Measurements from ENCODE around the gene IMP3. TPM values are rescaled to one million over a fixed set of nuclear protein-coding genes. Genes with fewer than 3 reads are reported as not detected.

Gene IMP3
- total RNA-seq, 2 donors from 2014 or later = 98.3 to 113 TPM

- no peak for ATAC-seq (replicated peaks)
- no peak overlapping the region for H3K27ac Mint-ChIP-seq
- H3K9me3 Mint-ChIP-seq = no peaks in the 10 kb centered on the region
- H3K27me3 Mint-ChIP-seq = no peaks in the 10 kb centered on the region
- H3K36me3 Mint-ChIP-seq (ENCODE audit: low read depth) = no peaks in the 10 kb centered on the region
- H3K4me1 Mint-ChIP-seq = no peaks in the 10 kb centered on the region
- no peak overlapping the region for H3K4me3 Mint-ChIP-seq
These were observed 37.7 kb upstream of the IMP3 start for GRCh38 chr15:75677465-75678323.

DNA sequence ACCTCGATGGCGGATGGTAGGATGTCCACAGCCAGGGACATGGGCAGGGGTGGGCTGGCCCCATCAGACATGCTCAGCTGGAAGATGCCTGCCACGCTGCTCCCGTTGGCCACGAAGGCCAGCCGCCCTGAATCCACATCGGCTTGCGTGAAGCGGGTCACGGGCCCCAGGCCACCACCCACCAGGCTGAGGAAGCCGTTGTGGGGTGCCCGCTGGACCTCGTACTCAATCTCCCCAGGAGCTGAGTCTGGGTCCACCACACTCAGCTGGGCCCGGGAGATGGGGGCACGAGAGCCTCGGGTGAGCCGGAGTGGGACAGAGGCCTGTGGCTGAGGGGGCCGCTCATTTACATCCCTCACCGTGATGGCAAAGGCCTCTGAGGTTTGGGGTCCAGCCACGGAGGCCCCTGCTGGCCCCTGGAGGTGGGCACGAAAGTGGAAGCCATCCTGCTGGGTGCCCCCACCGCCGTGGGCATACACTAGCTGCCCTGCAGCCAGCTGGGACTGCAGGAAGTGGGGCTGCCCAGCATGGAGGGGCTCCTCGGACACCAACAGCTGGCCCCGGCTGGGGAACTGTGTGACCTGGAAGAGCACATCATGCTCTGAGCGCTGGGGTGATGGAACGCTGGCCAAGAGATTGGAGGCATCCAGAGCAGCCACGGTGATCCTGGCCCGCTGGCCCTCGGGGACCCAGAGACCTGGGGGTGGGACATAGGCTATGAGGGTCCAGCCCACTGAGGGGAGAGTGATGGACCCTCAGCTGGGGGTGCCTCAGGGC is 36.9 kb upstream of the IMP3 start:
- no peaks in the 10 kb centered on the region for H3K36me3 Mint-ChIP-seq (ENCODE audit: low read depth)
- no peaks in the 10 kb centered on the region for H3K4me1 Mint-ChIP-seq
- no peaks in the 10 kb centered on the region for H3K9me3 Mint-ChIP-seq
- H3K4me3 Mint-ChIP-seq = no peak overlapping the region
- ATAC-seq (replicated peaks) = no peak
- no peaks in the 10 kb centered on the region for H3K27me3 Mint-ChIP-seq
- H3K27ac Mint-ChIP-seq = no peak overlapping the region

DNA sequence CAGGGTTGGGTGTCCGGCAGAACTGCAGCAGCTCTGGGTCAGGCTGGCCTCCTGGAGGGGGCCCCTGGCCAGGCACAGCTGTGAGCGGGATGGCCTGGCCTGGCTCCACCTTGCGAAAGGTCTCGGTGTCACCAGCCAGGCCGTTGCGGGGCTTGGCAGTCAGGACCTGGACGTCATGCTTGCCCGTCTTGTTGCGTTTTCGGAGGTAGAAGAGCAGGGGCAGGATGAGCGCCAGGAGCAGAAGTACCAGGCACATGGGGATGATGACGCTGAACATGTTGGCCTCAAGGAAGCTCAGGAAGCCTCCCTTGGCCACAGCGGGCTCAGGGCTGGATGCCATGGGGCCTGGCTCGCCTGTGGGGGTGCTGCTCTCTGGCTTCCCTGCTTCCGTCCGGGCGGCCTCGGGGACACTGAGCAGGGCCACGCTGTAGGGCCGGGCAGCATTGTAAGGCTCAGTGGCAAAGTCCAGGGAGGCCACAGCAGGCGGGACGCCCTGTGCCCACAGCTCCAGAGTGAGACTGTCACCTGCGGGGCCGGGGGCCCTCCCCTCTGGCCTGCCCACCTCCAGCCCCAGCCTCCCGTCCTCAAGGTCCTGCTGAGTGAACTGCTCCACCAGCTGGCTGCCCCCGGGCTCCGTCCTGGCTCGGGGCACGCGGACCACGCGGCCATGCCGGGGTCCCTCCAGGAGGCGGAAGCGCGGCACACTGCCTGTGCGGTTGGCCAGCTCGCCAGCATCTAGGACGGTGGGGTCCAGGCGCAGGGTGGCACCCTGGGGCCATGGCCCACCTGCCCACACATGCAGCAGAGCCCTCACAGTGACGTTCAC is 35.8 kb upstream of the IMP3 start:
- Mint-ChIP-seq H3K27ac (no peak overlapping the region), H3K36me3 (ENCODE audit: low read depth) (no peaks in the 10 kb centered on the region), H3K9me3 (no peaks in the 10 kb centered on the region), H3K27me3 (no peaks in the 10 kb centered on the region), H3K4me3 (no peak overlapping the region), H3K4me1 (no peaks in the 10 kb centered on the region)
- no peak for ATAC-seq (replicated peaks)

DNA sequence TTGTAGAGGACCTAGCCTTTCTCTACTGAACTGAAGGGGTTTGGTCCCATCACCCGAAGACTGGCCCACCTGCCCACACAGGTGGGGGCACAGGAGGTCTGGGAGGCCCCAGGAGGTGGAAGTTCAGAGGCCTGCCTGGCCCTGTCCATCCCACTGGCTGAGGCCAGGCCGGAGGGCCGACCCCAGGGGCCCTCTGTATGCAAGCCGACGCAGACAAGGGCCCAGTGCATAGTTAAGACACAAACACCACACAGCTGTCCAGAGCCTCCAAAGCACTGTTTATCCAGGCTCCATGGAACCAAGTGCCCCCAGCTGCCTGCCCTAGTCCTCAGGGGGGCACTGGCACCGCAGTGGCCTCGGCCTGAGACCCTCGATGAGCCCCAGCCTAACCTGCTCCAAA is 34.3 kb upstream of the IMP3 start:
- Mint-ChIP-seq H3K4me3 (no peak overlapping the region), H3K4me1 (no peaks in the 10 kb centered on the region), H3K36me3 (ENCODE audit: low read depth) (no peaks in the 10 kb centered on the region), H3K27ac (no peak overlapping the region), H3K9me3 (no peaks in the 10 kb centered on the region), H3K27me3 (no peaks in the 10 kb centered on the region)
- no peak for ATAC-seq (replicated peaks)

GRCh38 chr15:75673426-75674235 is 33.6 kb upstream of the IMP3 start:
- H3K9me3 Mint-ChIP-seq = no peaks in the 10 kb centered on the region

DNA sequence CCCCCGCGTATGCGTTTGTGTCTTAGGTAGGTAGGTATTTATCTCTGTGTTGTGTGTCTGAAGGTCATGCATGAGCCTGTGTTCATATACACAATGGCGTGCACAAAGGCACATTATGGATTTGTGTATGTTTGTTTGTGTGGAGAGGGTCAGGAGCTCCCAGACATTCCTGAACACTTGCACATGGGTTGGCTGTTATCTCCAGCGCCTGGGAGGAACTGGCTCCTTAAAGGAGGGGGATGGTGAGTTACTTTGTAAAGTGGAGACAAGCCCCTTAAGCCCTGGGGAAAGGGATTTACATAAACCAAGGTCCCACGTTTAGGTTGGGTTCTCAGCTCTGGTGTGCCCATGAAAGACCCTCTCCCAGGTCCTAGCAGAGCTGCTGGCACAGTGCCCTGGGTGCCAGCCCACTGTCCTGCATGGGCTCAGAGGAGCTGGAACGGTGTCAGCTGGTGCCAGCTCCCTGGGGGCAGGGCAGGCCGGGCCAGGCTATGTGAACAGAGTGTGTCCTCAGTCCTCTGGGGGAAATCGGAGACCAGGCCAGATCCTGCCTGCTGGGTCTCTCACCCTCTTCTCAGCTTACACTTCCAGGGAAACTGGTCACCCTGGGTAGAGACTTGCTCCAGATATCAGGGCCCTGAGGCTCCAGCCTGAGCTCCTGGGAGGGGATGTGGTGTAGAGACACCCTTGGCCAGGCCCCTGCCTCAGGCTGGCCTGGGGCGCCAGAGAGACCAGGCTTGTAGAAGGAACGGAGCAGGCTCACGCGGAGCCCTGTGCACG is 32.8 kb upstream of the IMP3 start:
- H3K9me3 Mint-ChIP-seq = no peaks in the 10 kb centered on the region
- no peaks in the 10 kb centered on the region for H3K4me1 Mint-ChIP-seq
- H3K27ac Mint-ChIP-seq = no peak overlapping the region
- no peak overlapping the region for H3K4me3 Mint-ChIP-seq
- H3K36me3 Mint-ChIP-seq (ENCODE audit: low read depth) = no peaks in the 10 kb centered on the region
- H3K27me3 Mint-ChIP-seq = no peaks in the 10 kb centered on the region
- ATAC-seq (replicated peaks) = no peak

More at GRCh38 chr15:75673426-75674235, 33.6 kb upstream of the IMP3 start:
- no peak for ATAC-seq (replicated peaks)
- Mint-ChIP-seq H3K4me1 (no peaks in the 10 kb centered on the region), H3K27ac (no peak overlapping the region), H3K4me3 (no peak overlapping the region), H3K36me3 (ENCODE audit: low read depth) (no peaks in the 10 kb centered on the region), H3K27me3 (no peaks in the 10 kb centered on the region)

DNA sequence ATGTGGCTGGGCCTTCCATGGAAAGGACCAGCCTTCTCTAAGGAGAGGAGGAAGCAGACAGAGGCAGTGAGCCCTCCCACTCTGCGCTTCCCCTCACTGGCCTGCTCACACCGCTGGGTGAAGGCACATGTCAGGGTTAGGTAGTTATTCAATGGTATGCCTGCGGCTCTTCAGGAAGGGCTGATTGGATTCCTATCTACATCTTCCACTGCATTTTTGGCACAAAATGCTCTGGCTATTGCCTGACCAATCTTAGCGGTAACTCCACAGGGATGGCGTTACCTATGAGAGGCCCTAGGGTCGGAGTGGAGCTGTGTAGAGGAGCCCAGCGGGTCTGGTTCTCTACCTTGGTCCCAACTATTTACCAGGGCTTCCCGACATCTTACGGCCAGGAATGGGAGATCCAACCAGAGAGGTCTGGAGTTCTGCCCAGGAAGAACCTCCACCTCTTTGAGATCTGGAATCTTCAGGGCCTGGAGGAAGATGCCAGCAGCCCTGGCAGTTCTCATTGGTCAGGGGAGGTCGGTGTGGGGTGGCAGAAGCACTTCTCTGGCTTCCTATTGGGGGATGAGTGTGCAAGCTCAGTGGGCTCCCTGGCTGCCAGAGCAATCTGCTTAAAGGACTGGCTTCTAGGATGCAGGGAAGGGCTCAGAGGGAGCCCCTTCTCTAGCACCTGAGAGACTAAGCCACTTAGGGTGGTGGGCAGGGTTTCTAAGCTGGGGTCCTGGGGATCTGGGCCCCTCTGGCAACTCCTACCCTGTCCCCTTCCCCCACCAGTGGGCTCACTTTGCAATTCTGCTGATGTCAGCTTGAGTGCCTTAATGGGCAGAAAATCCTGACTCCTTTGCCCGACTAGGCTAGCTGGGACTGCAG is 31.9 kb upstream of the IMP3 start:
- no peak for ATAC-seq (replicated peaks)
- Mint-ChIP-seq H3K4me1 (no peaks in the 10 kb centered on the region), H3K9me3 (no peaks in the 10 kb centered on the region), H3K27ac (no peak overlapping the region), H3K27me3 (no peaks in the 10 kb centered on the region), H3K36me3 (ENCODE audit: low read depth) (no peaks in the 10 kb centered on the region), H3K4me3 (no peak overlapping the region)

DNA sequence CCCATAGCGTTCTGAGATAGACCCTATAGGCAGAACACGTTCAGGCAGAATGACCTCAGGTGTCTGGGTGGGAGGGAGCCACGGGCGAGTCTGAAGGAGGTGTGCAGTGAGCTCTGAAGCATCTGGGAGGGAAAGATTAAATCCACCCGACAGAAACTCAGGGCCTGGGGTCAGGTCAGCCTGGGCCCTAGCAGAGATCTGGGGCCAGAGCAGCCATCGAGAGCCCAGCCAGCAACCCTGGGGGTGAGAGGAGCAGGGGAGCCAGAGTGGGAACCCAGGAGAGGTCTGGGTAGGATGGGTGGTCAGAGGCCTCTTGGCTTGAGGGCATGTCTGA is 29.8 kb upstream of the IMP3 start:
- no peak for ATAC-seq (replicated peaks)
- Mint-ChIP-seq H3K9me3 (no peaks in the 10 kb centered on the region), H3K4me1 (no peaks in the 10 kb centered on the region), H3K4me3 (no peak overlapping the region), H3K27me3 (no peaks in the 10 kb centered on the region), H3K27ac (peak overlapping the region; percentile 61), H3K36me3 (ENCODE audit: low read depth) (no peaks in the 10 kb centered on the region)

GRCh38 chr15:75669191-75669878 is 29.3 kb upstream of the IMP3 start:
- no peaks in the 10 kb centered on the region for H3K4me1 Mint-ChIP-seq
- peak; percentile 80 for ATAC-seq (replicated peaks)
- no peaks in the 10 kb centered on the region for H3K9me3 Mint-ChIP-seq
- no peak overlapping the region for H3K4me3 Mint-ChIP-seq
- no peaks in the 10 kb centered on the region for H3K36me3 Mint-ChIP-seq (ENCODE audit: low read depth)
- H3K27me3 Mint-ChIP-seq = no peaks in the 10 kb centered on the region
- H3K27ac Mint-ChIP-seq = peak overlapping the region; percentile 61

DNA sequence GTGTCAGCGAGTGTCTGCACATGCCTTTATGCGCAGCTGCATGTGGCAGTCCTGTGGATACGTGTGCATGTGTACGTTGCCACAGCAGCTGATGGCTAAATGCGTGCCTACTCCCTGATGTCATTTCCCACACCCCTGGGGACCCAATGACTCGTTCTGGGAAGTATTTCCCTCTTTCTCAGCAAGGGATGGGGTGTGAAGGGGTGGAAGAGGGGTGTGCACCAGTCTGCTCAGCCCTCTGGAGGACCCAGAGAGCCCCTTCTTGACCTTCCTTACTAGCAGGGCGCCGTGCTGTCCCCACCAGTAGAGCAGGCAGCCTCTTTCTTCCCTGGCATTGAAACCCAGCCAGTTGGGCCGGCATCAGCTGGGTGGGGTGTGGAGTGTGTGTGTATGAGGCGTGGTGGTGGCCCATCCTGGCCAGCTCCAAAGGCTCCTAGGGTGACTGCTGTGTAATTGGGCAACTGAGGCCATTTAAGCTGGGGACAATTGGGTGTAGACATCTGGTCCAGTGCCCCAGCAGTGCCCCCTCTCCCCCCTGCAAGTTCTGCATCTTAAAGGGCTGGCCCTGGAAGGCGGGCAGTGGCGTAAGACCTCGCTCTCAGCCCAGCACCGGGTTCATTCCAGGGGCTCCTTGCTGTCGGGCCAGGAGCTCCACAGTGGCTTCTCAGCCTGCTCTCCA is 26.9 kb upstream of the IMP3 start:
- H3K9me3 Mint-ChIP-seq = no peaks in the 10 kb centered on the region
- no peak for ATAC-seq (replicated peaks)
- no peaks in the 10 kb centered on the region for H3K36me3 Mint-ChIP-seq (ENCODE audit: low read depth)
- no peaks in the 10 kb centered on the region for H3K4me1 Mint-ChIP-seq
- no peak overlapping the region for H3K27ac Mint-ChIP-seq
- no peaks in the 10 kb centered on the region for H3K27me3 Mint-ChIP-seq
- H3K4me3 Mint-ChIP-seq = no peak overlapping the region

GRCh38 chr15:75663931-75664421 is 24.0 kb upstream of the IMP3 start:
- H3K36me3 Mint-ChIP-seq (ENCODE audit: low read depth) = no peaks in the 10 kb centered on the region
- no peaks in the 10 kb centered on the region for H3K4me1 Mint-ChIP-seq
- no peak overlapping the region for H3K27ac Mint-ChIP-seq
- H3K9me3 Mint-ChIP-seq = no peaks in the 10 kb centered on the region
- no peak for ATAC-seq (replicated peaks)
- H3K27me3 Mint-ChIP-seq = no peaks in the 10 kb centered on the region
- H3K4me3 Mint-ChIP-seq = no peak overlapping the region
